HepG2 (cell line): ENCODE results near the gene GRM1. TPM values are rescaled to one million over a fixed set of nuclear protein-coding genes. Genes with fewer than 3 reads are reported as not detected.

Source experiments
- BCL3 ChIP-seq: sonication (generic); formaldehyde crosslinking; IDR thresholded peaks from 2 replicates; pipeline ENCODE4 v1.5.1; 2020; ENCODE audit warnings: mild to moderate bottlenecking, missing genetic modification reagents, moderate library complexity
- CBX5 ChIP-seq: sonication (generic); formaldehyde crosslinking; IDR thresholded peaks from 2 replicates; pipeline ENCODE4 v1.4.0; 2020; ENCODE audit warnings: missing genetic modification reagents, borderline replicate concordance
- JARID2 ChIP-seq: sonication (generic); formaldehyde crosslinking; IDR thresholded peaks from 2 replicates; pipeline ENCODE4 v1.8.1; 2023; ENCODE audit warnings: missing genetic modification reagents, inconsistent platforms; ENCODE audit not compliant: insufficient replicate concordance
- MZF1 ChIP-seq: sonication (generic); formaldehyde crosslinking; IDR thresholded peaks from 2 replicates; pipeline ENCODE4 v1.8.1; 2023; ENCODE audit warnings: mild to moderate bottlenecking, missing genetic modification reagents, borderline replicate concordance
- PCBP2 ChIP-seq: fragments of 200-400 bp; formaldehyde crosslinking; optimal IDR thresholded peaks from 2 replicates; pipeline ENCODE3; 2018; ENCODE audit warnings: low read length, low read depth; ENCODE audit not compliant: poor library complexity, severe bottlenecking
- SRSF1 ChIP-seq: fragments of 200-400 bp; formaldehyde crosslinking; optimal IDR thresholded peaks from 2 replicates; pipeline ENCODE3; 2017; ENCODE audit warnings: mild to moderate bottlenecking, low read depth, low read length, moderate library complexity
- TOE1 ChIP-seq: sonication (generic); formaldehyde crosslinking; IDR thresholded peaks from 2 replicates; pipeline ENCODE4 v1.4.0; 2020; ENCODE audit warnings: mild to moderate bottlenecking, missing genetic modification reagents
- ZFP37 ChIP-seq: sonication (generic); formaldehyde crosslinking; IDR thresholded peaks from 2 replicates; pipeline ENCODE4 v1.4.0; 2020; ENCODE audit warnings: missing genetic modification reagents, borderline replicate concordance
- ZFYVE20 ChIP-seq: sonication (generic); formaldehyde crosslinking; IDR thresholded peaks from 2 replicates; pipeline ENCODE4 v1.8.0; 2023; ENCODE audit warnings: low read depth, mild to moderate bottlenecking, moderate library complexity, missing genetic modification reagents, borderline replicate concordance
- ZNF124 ChIP-seq: sonication (generic); formaldehyde crosslinking; IDR thresholded peaks from 2 replicates; pipeline ENCODE4 v1.4.0; 2020; ENCODE audit warnings: missing genetic modification reagents
- ZNF205 ChIP-seq: IDR thresholded peaks from 2 replicates; pipeline ENCODE4 v1.6.1; 2018; ENCODE audit warnings: missing biosample characterization, missing genetic modification reagents
- ZNF234 ChIP-seq: sonication (generic); formaldehyde crosslinking; conservative IDR thresholded peaks from 2 replicates; pipeline ENCODE4 v1.5.1; 2020; ENCODE audit warnings: mild to moderate bottlenecking, missing genetic modification reagents
- ZNF557 ChIP-seq: sonication (generic); formaldehyde crosslinking; IDR thresholded peaks from 2 replicates; pipeline ENCODE4 v1.4.0; 2020; ENCODE audit warnings: missing genetic modification reagents
- ZNF589 ChIP-seq: sonication (generic); formaldehyde crosslinking; conservative IDR thresholded peaks from 2 replicates; pipeline ENCODE4 v1.8.0; 2022; ENCODE audit warnings: mild to moderate bottlenecking, moderate library complexity, missing genetic modification reagents
- ZNF841 ChIP-seq: sonication (generic); formaldehyde crosslinking; IDR thresholded peaks from 2 replicates; pipeline ENCODE4 v1.8.1; 2023; ENCODE audit warnings: missing genetic modification reagents, borderline replicate concordance
- ZSCAN20 ChIP-seq: sonication (generic); formaldehyde crosslinking; IDR thresholded peaks from 2 replicates; pipeline ENCODE4 v1.4.0; 2020; ENCODE audit warnings: missing genetic modification reagents, mild to moderate bottlenecking, borderline replicate concordance
- polyA plus RNA-seq, 8 experiments: library from polyadenylated mRNA; depleted of rRNA in 3 of 8; stranded (reverse) in 7 of 8; unstranded in 1 of 8; fragments of >200 nt; fragmentation: Illumina TruSeq in 4 of 8; extraction: Trizol in 4 of 8; gene quantifications; 2 replicates each; pipeline versions ENCODE4 v1.2.1 to v1.2.3, GENCODE V29; 2011 to 2016; ENCODE audit warnings: low read depth in 4 of 8, missing spikeins in 1 of 8, mixed read lengths in 1 of 8; ENCODE audit not compliant: insufficient read depth in 1 of 8
- total RNA-seq, 5 experiments: library from RNA; depleted of rRNA; stranded (reverse); fragments of >200 nt; fragmentation: Illumina TruSeq; extraction: Trizol; gene quantifications; 2 replicates each; pipeline ENCODE4 v1.2.3, GENCODE V29; 2016; ENCODE audit warnings: low read depth in 1 of 5
- TF ChIP-seq, protein P1 (sequence below): sonication (generic); formaldehyde crosslinking; IDR thresholded peaks from 2 replicates; pipeline ENCODE4 v1.5.0; 2020; ENCODE audit warnings: missing genetic modification reagents
- TF ChIP-seq, protein P2 (sequence below): IDR thresholded peaks from 2 replicates; pipeline ENCODE4 v1.4.0; 2020; ENCODE audit warnings: mild to moderate bottlenecking, missing genetic modification reagents
- TF ChIP-seq, protein P3 (sequence below): IDR thresholded peaks from 2 replicates; pipeline ENCODE4 v1.6.1; 2016
- TF ChIP-seq, protein P4 (sequence below): fragments of 450-650 bp; IDR thresholded peaks from 2 replicates; pipeline ENCODE4 v1.6.1; 2016

The GRM1 gene
- total and polyA plus RNA-seq, 2 of the 13 experiments (the other 11 are each of a cell fraction or from before 2014, with no cell fraction given) = 0.09 TPM; not detected in 1

- TF ChIP-seq, protein P1, sequence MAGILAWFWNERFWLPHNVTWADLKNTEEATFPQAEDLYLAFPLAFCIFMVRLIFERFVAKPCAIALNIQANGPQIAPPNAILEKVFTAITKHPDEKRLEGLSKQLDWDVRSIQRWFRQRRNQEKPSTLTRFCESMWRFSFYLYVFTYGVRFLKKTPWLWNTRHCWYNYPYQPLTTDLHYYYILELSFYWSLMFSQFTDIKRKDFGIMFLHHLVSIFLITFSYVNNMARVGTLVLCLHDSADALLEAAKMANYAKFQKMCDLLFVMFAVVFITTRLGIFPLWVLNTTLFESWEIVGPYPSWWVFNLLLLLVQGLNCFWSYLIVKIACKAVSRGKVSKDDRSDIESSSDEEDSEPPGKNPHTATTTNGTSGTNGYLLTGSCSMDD (CRISPR knock-in tag) = peak; percentile 75; the same call in 1 of the 2 replicates
- no peak; the same call in 1 of the 2 replicates for TF ChIP-seq CBX5 (CRISPR knock-in tag)
- 0 out of 2 replicates have a peak, but pooled peaks have one; percentile 33 for TF ChIP-seq ZNF589 (CRISPR knock-in tag)
- TF ChIP-seq, protein P2, sequence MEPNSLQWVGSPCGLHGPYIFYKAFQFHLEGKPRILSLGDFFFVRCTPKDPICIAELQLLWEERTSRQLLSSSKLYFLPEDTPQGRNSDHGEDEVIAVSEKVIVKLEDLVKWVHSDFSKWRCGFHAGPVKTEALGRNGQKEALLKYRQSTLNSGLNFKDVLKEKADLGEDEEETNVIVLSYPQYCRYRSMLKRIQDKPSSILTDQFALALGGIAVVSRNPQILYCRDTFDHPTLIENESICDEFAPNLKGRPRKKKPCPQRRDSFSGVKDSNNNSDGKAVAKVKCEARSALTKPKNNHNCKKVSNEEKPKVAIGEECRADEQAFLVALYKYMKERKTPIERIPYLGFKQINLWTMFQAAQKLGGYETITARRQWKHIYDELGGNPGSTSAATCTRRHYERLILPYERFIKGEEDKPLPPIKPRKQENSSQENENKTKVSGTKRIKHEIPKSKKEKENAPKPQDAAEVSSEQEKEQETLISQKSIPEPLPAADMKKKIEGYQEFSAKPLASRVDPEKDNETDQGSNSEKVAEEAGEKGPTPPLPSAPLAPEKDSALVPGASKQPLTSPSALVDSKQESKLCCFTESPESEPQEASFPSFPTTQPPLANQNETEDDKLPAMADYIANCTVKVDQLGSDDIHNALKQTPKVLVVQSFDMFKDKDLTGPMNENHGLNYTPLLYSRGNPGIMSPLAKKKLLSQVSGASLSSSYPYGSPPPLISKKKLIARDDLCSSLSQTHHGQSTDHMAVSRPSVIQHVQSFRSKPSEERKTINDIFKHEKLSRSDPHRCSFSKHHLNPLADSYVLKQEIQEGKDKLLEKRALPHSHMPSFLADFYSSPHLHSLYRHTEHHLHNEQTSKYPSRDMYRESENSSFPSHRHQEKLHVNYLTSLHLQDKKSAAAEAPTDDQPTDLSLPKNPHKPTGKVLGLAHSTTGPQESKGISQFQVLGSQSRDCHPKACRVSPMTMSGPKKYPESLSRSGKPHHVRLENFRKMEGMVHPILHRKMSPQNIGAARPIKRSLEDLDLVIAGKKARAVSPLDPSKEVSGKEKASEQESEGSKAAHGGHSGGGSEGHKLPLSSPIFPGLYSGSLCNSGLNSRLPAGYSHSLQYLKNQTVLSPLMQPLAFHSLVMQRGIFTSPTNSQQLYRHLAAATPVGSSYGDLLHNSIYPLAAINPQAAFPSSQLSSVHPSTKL (CRISPR knock-in tag) = peak; percentile 66
- TF ChIP-seq ZNF234 = peak; percentile 78; the same call in 1 of the 2 replicates
- TF ChIP-seq BCL3 (CRISPR knock-in tag) = 0 out of 2 replicates have a peak, but pooled peaks have one; percentile 47
- TF ChIP-seq SRSF1 = no peak
- TF ChIP-seq, protein P3, sequence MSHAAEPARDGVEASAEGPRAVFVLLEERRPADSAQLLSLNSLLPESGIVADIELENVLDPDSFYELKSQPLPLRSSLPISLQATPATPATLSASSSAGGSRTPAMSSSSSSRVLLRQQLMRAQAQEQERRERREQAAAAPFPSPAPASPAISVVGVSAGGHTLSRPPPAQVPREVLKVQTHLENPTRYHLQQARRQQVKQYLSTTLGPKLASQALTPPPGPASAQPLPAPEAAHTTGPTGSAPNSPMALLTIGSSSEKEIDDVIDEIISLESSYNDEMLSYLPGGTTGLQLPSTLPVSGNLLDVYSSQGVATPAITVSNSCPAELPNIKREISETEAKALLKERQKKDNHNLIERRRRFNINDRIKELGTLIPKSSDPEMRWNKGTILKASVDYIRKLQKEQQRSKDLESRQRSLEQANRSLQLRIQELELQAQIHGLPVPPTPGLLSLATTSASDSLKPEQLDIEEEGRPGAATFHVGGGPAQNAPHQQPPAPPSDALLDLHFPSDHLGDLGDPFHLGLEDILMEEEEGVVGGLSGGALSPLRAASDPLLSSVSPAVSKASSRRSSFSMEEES (CRISPR knock-in tag) = peak; percentile 85
- TF ChIP-seq, protein P4, sequence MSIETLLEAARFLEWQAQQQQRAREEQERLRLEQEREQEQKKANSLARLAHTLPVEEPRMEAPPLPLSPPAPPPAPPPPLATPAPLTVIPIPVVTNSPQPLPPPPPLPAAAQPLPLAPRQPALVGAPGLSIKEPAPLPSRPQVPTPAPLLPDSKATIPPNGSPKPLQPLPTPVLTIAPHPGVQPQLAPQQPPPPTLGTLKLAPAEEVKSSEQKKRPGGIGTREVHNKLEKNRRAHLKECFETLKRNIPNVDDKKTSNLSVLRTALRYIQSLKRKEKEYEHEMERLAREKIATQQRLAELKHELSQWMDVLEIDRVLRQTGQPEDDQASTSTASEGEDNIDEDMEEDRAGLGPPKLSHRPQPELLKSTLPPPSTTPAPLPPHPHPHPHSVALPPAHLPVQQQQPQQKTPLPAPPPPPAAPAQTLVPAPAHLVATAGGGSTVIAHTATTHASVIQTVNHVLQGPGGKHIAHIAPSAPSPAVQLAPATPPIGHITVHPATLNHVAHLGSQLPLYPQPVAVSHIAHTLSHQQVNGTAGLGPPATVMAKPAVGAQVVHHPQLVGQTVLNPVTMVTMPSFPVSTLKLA = no peak
- peak; percentile 97 for TF ChIP-seq ZNF124
- TF ChIP-seq ZFYVE20 (CRISPR knock-in tag) = peak; percentile 88; the same call in 1 of the 2 replicates
- peak; percentile 60 for TF ChIP-seq JARID2
- TF ChIP-seq ZNF205 (CRISPR knock-in tag) = peak; percentile 70; the same call in 1 of the 2 replicates
- peak; percentile 98 for TF ChIP-seq ZFP37 (CRISPR knock-in tag)
- peak; percentile 99 for TF ChIP-seq ZNF557 (CRISPR knock-in tag)
- TF ChIP-seq PCBP2 = no peak
- TF ChIP-seq ZSCAN20 (CRISPR knock-in tag) = peak; percentile 95
- TF ChIP-seq ZNF841 = 0 out of 2 replicates have a peak, but pooled peaks have one; percentile 55
- TF ChIP-seq MZF1 = peak; percentile 77; the same call in 1 of the 2 replicates
- no peak; the same call in 1 of the 2 replicates for TF ChIP-seq TOE1
Measured at GRCh38 chr6:146028252-146028795, 538 bp upstream of the GRM1 start (continued).
